A673 (cell line): ENCODE data around the gene FAM177B.

Source experiments
- CTCF ChIP-seq: fragments of 300-800, 200-600 bp; sonication (generic); conservative IDR thresholded peaks from 2 replicates; pipeline ENCODE4 v1.5.1; 2017; ENCODE audit warnings: low read depth, mild to moderate bottlenecking, antibody characterized with exemption, low read length, moderate library complexity, mixed read lengths
- EZH2 ChIP-seq: fragments of 200-600 bp; sonication (generic); IDR thresholded peaks from 2 replicates; pipeline ENCODE4 v1.6.1; 2017; ENCODE audit warnings: borderline replicate concordance, low read depth, mild to moderate bottlenecking, mixed read lengths, antibody characterized with exemption, low read length; ENCODE audit not compliant: poor library complexity, severe bottlenecking

- no peak for TF ChIP-seq CTCF
- TF ChIP-seq EZH2: no peak
Measured at GRCh38 chr1:222788402-222789156, 51.6 kb downstream of the FAM177B start.
